Duodenal mucosa (tissue), 2 donors: ENCODE results near the gene OR10J1.

Experiments used
- H3K27ac ChIP-seq: one replicate; pipeline ENCODE4 v1.7.0; 2013; ENCODE audit warnings: low read depth, low read length
- H3K27me3 ChIP-seq, 2 donors: one replicate each; pipeline ENCODE4 v1.7.0; 2013; ENCODE audit warnings: low read length in 2 of 2, control low read depth in 1 of 2; ENCODE audit not compliant: insufficient read depth in 2 of 2, control insufficient read depth in 1 of 2
- H3K36me3 ChIP-seq, 2 donors: one replicate each; pipeline ENCODE4 v1.7.0; 2013; ENCODE audit warnings: low read length in 2 of 2, control low read depth in 1 of 2; ENCODE audit not compliant: insufficient read depth in 2 of 2, control insufficient read depth in 1 of 2
- H3K4me1 ChIP-seq, 2 donors: one replicate each; pipeline ENCODE4 v1.7.0; 2013; ENCODE audit warnings: low read length in 2 of 2, control low read depth in 1 of 2; ENCODE audit not compliant: insufficient read depth in 2 of 2, control insufficient read depth in 1 of 2
- H3K4me3 ChIP-seq, 2 donors: one replicate each; pipeline ENCODE4 v1.7.0; 2013; ENCODE audit warnings: low read length in 2 of 2, low read depth in 1 of 2
- H3K9ac ChIP-seq, 2 donors: one replicate each; pipeline ENCODE4 v1.7.0; 2013; ENCODE audit warnings: low read length in 2 of 2, low read depth in 1 of 2
- H3K9me3 ChIP-seq, 2 donors: one replicate each; pipeline ENCODE4 v1.7.0; 2013; ENCODE audit warnings: low read length in 2 of 2, control low read depth in 1 of 2; ENCODE audit not compliant: control insufficient read depth in 1 of 2

The OR10J1 gene, protein sequence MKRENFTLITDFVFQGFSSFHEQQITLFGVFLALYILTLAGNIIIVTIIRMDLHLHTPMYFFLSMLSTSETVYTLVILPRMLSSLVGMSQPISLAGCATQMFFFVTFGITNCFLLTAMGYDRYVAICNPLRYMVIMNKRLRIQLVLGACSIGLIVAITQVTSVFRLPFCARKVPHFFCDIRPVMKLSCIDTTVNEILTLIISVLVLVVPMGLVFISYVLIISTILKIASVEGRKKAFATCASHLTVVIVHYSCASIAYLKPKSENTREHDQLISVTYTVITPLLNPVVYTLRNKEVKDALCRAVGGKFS

DNA sequence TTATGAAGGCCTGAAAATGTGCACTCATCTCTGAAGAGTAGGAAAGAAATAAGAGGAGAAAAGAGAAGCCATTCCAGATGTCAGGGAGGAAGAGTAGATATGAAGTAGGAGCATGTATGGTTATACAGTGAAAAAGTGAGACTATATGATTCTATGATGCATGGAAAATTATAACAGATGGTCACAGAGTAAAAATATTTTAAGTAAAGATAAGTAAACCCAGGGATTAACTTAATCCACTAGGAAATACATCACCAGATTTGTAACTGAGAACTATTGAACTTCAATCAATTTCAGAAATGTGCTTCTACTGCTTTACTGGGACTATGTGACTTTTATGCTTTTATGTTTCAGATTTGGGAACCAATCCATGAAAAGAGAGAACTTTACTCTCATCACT, at the start of gene OR10J1:
TSS of gene OR10J1 (plus strand) at position 301 of the 400 bp plus-strand sequence. CDS start at position 371, 70 bp downstream.
- no peaks in the 10 kb centered on the region for H3K27me3 ChIP-seq
- H3K27ac ChIP-seq, result no peak within 1 kb of the TSS
- H3K4me3 ChIP-seq, result no peak within 1 kb of the TSS
- no peaks in the 10 kb centered on the region for H3K36me3 ChIP-seq
- no peaks in the 10 kb centered on the region for H3K9me3 ChIP-seq
- H3K9ac ChIP-seq, result no peak within 1 kb of the TSS
- no peaks in the 10 kb centered on the region for H3K4me1 ChIP-seq

GRCh38 chr1:159406821-159407220, 32.7 kb upstream of the OR10J1 start:
- H3K9ac ChIP-seq, result no peak overlapping the region
- no peaks in the 10 kb centered on the region for H3K9me3 ChIP-seq
- H3K27ac ChIP-seq, result no peak overlapping the region
- H3K4me3 ChIP-seq, result no peak overlapping the region
- H3K4me1 ChIP-seq, result no peaks in the 10 kb centered on the region
- H3K27me3 ChIP-seq, result no peaks in the 10 kb centered on the region
- H3K36me3 ChIP-seq, result no peaks in the 10 kb centered on the region

DNA sequence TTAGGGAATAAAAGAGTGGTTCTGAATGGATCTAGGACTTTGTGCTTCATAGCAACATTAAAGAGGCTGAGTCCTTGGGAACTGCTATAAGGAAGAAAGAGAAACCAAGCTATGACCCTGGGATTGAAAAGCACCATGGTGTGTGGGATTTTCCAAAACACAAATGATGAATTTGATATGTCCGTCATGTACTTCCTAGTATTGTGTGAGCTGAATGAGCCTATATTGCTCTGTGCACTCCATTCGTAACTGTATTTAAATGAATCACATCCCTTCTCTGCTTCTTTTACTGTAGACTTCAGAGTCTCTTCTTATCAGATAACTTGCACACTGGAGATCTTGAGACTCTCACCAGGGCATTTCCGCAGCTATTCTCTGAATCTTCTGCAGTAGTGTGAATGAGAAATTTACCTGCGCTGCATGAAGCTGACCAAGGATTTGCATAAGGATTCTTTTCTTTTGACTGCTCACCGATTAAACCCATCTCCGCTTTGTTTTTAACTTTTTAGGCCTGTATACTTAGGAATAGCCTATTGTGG, 30.6 kb upstream of the OR10J1 start:
- H3K4me1 ChIP-seq, result no peaks in the 10 kb centered on the region
- H3K27me3 ChIP-seq, result no peaks in the 10 kb centered on the region
- H3K9ac ChIP-seq, result no peak overlapping the region
- no peak overlapping the region for H3K4me3 ChIP-seq
- H3K9me3 ChIP-seq, result no peaks in the 10 kb centered on the region
- H3K36me3 ChIP-seq, result no peaks in the 10 kb centered on the region
- no peak overlapping the region for H3K27ac ChIP-seq

- Histone ChIP-seq H3K36me3 (no peaks in the 10 kb centered on the region), H3K4me1 (no peaks in the 10 kb centered on the region), H3K9me3 (peaks cover 5 to 13% of the 10 kb centered on the region in 2 donors), H3K27ac (no peak overlapping the region), H3K9ac (no peak overlapping the region), H3K27me3 (no peaks in the 10 kb centered on the region), H3K4me3 (no peak overlapping the region)
These were observed 17.7 kb upstream of the OR10J1 start for GRCh38 chr1:159421821-159422220.

DNA sequence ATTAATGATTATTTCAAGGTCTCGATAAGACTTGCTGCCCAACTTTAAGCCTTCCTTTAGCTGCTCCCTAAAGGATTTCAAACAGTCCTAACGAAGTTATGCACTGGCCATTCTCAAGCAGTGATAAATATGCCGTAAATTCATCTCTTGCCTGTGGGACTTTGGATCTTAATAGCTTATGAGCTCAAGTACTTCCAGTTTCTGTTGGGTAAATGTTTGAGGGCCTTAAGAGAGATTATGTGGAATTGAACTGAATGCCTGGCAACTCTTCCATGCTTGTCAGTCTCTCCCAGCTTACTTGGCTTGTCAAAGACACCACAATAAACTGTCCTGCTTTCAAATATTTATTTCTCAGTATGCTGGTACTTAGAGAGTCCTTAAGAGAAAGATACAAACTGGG, 11.0 kb upstream of the OR10J1 start:
- Histone ChIP-seq H3K4me3 (peak overlapping the region in 1 of 2 donors; percentile 11), H3K9ac (no peak overlapping the region), H3K27ac (no peak overlapping the region), H3K36me3 (no peaks in the 10 kb centered on the region), H3K9me3 (no peaks in the 10 kb centered on the region), H3K27me3 (no peaks in the 10 kb centered on the region), H3K4me1 (peaks cover 0 to 11% of the 10 kb centered on the region in 2 donors)

DNA sequence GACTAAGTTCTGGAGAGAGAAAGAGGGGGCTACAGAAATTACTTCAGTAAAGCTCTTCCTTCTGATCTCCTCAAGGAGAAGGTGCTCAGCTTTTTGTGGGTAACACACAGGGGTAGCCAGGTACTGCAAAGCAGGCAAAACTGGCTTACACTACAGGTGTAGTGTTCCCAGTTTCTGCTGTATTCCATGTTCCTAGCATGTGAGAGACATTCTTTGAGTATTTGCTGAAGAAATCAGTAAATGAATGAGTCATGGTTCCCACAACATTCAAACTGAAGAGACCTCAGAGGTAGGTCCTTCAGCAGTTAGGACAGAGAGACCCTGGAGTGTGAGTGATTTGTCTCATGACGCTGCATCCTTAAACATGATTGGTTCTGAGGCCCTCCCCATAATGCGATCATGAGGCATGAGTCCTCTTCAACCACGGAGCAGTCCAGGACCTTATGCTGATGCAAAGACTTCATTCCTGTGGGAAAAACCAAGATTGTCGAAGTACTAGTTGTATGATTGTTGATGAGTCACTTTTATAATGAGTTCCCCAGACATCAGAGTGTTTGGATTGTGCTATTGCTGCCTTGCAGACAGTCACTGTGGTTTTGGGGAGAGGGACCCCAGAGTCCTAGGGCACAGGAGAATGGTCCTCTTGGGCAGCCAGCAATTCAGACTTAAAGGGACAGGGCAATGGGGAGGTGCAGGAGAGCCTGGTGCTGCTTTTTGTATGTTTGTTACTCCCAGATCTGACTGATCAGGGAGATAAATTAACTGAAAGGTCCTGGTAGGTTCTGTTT, 10.3 kb upstream of the OR10J1 start:
- Histone ChIP-seq H3K27me3 (no peaks in the 10 kb centered on the region), H3K36me3 (no peaks in the 10 kb centered on the region), H3K9ac (no peak overlapping the region), H3K4me1 (peaks cover 0 to 11% of the 10 kb centered on the region in 2 donors), H3K4me3 (peak overlapping the region in 1 of 2 donors; percentile 11), H3K9me3 (no peaks in the 10 kb centered on the region), H3K27ac (no peak overlapping the region)

GRCh38 chr1:159430985-159431384, 8.5 kb upstream of the OR10J1 start:
- Histone ChIP-seq H3K9me3 (no peaks in the 10 kb centered on the region), H3K9ac (no peak overlapping the region), H3K27ac (no peak overlapping the region), H3K4me1 (peaks cover 0 to 11% of the 10 kb centered on the region in 2 donors), H3K4me3 (no peak overlapping the region), H3K27me3 (no peaks in the 10 kb centered on the region), H3K36me3 (no peaks in the 10 kb centered on the region)

DNA sequence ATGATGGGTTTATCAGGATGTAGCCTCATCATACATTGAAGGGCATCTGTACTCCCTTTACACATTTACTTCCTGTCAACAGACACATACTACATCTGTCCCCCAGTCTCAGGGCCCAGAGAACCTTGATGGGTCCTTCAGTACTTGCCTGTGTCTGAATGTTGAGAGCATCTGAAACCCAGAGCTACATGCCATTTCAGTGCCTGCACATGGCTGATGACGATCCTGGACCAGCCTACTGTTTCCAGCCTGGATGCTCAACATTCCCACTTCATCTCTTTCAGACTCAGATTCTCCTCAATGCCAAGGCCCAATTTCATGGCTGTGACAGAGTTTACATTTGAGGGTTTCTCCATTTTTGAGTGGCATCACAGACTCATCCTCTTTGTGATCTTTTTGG, 7.6 kb upstream of the OR10J1 start, which contains the start of gene OR10J4:
TSS of gene OR10J4 (plus strand) at position 301 of the 400 bp plus-strand sequence.
- no peak within 1 kb of the TSS for H3K4me3 ChIP-seq
- no peak within 1 kb of the TSS for H3K9ac ChIP-seq
- peaks cover 0 to 11% of the 10 kb centered on the region in 2 donors for H3K4me1 ChIP-seq
- H3K36me3 ChIP-seq, result no peaks in the 10 kb centered on the region
- no peaks in the 10 kb centered on the region for H3K9me3 ChIP-seq
- H3K27me3 ChIP-seq, result no peaks in the 10 kb centered on the region
- no peak within 1 kb of the TSS for H3K27ac ChIP-seq

DNA sequence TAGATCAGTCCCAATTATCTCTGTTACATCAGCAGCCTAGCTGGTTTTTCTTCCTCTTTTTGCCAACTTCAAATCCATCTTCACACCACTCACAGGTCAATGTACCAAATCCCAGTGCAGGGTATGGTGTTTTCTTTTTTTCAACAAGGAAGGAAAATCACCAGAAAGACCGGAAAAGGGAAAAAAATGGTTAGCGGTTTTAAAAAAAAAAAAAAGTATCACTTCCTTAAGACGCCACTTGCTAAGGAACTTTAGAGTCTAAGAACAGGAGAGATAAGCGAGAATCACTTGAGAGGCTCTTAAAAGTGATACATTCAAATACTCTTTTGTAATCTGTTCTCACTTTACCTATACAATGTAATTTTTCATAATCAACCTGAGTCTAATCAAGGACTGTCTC, 3.1 kb upstream of the OR10J1 start:
- Histone ChIP-seq H3K4me1 (no peaks in the 10 kb centered on the region), H3K9me3 (no peaks in the 10 kb centered on the region), H3K36me3 (no peaks in the 10 kb centered on the region), H3K27me3 (no peaks in the 10 kb centered on the region), H3K27ac (no peak overlapping the region), H3K4me3 (no peak overlapping the region), H3K9ac (no peak overlapping the region)

DNA sequence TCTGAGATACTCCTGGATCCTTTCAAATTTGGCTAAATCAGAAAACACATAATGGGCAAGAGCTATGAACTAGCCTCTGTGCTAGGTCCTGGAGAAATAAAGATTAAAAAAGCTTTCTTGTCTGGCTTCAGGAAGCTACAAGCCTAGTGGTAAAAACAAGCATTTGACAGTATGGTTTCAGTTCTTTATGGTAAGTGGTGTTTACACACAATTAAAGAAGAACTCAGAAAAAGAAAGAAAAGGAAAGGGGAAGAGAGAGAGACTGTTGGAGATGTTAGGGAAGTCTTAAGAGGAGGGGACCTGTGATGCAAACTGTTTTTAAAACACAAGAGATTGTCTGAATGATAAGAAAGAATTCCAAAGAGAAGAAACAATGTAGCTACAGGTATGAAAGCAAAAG, 1.8 kb downstream of the OR10J1 start:
- Histone ChIP-seq H3K9me3 (no peaks in the 10 kb centered on the region), H3K27me3 (no peaks in the 10 kb centered on the region), H3K27ac (no peak overlapping the region)

More for the DNA sequence above, 1.8 kb downstream of the OR10J1 start:
- Histone ChIP-seq H3K36me3 (no peaks in the 10 kb centered on the region), H3K4me3 (no peak overlapping the region), H3K9ac (no peak overlapping the region), H3K4me1 (no peaks in the 10 kb centered on the region)
